Measurements from ENCODE around the gene TRIM31.

TRIM31 gene

GRCh38 chr6:30155520-30156261, 42.8 kb upstream of the TRIM31 start:
- WGBS, 2 experiments: 93 to 100% methylated on average over 2 of the region's 2 CpGs
- H3K4me3 ChIP-seq (ENCODE audit: insufficient read depth, low read depth, low read length): no peak overlapping the region
- no peak overlapping the region for H3K27ac ChIP-seq (ENCODE audit: insufficient read depth, low read depth, low read length, poor library complexity, severe bottlenecking)
- H3K36me3 ChIP-seq (ENCODE audit: control insufficient read depth, insufficient read depth, low read length): no peaks in the 10 kb centered on the region
- no peaks in the 10 kb centered on the region for H3K9me3 ChIP-seq (ENCODE audit: control insufficient read depth, low read length)
- no peaks in the 10 kb centered on the region for H3K27me3 ChIP-seq (ENCODE audit: control insufficient read depth, insufficient read depth, low read length, poor library complexity, severe bottlenecking)
- no peaks in the 10 kb centered on the region for H3K4me1 ChIP-seq (ENCODE audit: control insufficient read depth, insufficient read depth, low read length)

DNA sequence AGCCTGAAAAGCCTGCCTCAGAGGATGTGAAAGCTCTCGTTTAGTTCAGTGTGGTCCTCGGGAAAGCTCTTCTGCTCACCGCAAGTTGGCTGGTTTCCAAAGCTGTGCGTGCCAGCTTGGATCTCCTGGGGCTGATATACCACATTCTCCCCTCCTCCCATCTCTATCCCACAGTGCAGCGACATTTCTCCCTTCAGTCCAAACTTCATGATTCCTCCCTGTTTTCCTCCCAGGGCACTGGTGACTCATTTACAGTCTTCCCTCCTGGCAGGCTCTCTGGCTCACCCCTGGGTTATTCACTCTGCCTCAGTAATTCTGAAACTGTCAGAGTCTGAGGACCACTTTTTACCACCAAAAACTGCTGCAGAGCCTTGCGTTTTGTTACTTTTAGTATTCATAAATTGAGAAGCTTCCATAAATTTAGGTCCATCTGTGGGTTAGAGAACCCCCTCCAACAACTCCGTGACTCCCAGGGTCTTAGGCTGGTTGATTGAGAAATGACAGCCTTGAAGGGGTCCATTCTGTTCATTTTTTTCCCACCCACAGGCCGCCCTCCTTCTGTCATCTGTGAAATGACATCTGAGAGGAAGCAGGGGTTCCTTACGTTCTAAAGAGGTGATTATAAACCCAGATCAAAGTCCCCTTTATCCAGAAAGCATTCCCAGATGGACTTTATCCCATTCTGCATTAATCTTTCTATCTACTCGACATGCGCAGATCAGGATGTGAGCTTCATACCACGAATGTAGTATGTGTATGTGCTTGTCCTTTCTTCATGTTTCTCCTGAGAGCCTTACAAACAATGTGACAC, 42.0 kb upstream of the TRIM31 start:
- no peak overlapping the region for H3K27ac ChIP-seq (ENCODE audit: insufficient read depth, low read depth, low read length, poor library complexity, severe bottlenecking)
- H3K9me3 ChIP-seq (ENCODE audit: control insufficient read depth, low read length): no peaks in the 10 kb centered on the region
- H3K27me3 ChIP-seq (ENCODE audit: control insufficient read depth, insufficient read depth, low read length, poor library complexity, severe bottlenecking): no peaks in the 10 kb centered on the region
- 84 to 87% methylated on average over 10 to 12 of the region's 12 CpGs for WGBS, 2 experiments
- H3K4me1 ChIP-seq (ENCODE audit: control insufficient read depth, insufficient read depth, low read length): no peaks in the 10 kb centered on the region
- no peak overlapping the region for H3K4me3 ChIP-seq (ENCODE audit: insufficient read depth, low read depth, low read length)
- H3K36me3 ChIP-seq (ENCODE audit: control insufficient read depth, insufficient read depth, low read length): no peaks in the 10 kb centered on the region

DNA sequence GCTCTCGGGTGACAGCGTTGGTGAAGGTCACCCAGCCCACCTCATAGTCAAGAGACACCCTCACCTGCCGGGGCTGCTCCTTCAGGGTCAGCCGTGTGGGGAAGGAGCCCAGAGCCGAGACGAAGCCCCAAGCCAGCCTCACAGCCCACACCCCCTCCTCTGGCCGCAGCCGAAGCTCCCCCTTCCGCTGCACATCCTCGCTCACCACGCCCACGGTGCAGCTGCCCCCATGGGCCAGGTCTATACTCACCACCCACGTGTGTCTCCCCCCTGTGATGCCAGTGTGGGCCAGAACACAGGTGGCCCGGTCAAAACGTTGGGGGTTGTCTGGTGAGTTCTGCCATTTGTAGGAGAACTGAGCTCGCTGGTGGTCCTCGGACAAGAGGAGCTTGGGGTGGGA, 41.2 kb upstream of the TRIM31 start:
- Histone ChIP-seq H3K27me3 (ENCODE audit: control insufficient read depth, insufficient read depth, low read length, poor library complexity, severe bottlenecking) (no peaks in the 10 kb centered on the region), H3K36me3 (ENCODE audit: control insufficient read depth, insufficient read depth, low read length) (no peaks in the 10 kb centered on the region), H3K4me3 (ENCODE audit: insufficient read depth, low read depth, low read length) (no peak overlapping the region), H3K4me1 (ENCODE audit: control insufficient read depth, insufficient read depth, low read length) (no peaks in the 10 kb centered on the region), H3K9me3 (ENCODE audit: control insufficient read depth, low read length) (no peaks in the 10 kb centered on the region), H3K27ac (ENCODE audit: insufficient read depth, low read depth, low read length, poor library complexity, severe bottlenecking) (no peak overlapping the region)
- 90 to 91% methylated on average over 17 of the region's 17 CpGs for WGBS, 2 experiments

DNA sequence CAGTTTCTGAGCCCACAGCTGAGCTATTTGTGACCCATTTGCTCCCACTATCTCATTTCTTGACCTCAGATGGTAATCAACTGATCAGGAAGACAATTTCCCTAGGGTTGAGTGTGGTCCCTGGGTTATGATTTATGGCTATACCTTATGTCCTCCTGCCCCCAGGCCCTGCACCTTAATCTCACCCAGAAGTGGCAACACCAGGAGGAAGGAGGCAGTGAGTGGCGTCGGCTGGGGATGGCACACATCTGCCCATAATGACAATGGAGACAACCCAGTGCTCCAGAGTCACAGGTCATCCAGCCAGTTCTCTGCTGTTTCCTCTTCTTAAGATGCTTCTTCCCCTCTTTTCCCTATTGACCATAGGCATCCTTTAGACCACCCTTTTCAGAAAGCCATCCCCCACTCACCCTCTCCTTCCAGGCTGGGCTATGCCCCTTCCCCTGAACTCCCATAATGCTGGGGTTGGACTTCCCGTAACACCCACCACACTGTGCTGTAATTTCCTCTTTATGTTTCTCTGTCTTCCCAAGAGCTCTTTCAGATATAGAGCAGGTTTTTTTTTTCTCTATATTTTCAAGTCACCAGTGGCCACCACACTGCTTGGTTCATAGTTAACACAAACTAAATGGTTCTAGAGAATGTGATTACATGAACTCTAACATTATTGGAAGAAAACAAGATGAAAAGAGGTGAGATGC, 40.2 kb upstream of the TRIM31 start:
- Histone ChIP-seq H3K27me3 (ENCODE audit: control insufficient read depth, insufficient read depth, low read length, poor library complexity, severe bottlenecking) (no peaks in the 10 kb centered on the region), H3K36me3 (ENCODE audit: control insufficient read depth, insufficient read depth, low read length) (no peaks in the 10 kb centered on the region), H3K4me1 (ENCODE audit: control insufficient read depth, insufficient read depth, low read length) (no peaks in the 10 kb centered on the region), H3K4me3 (ENCODE audit: insufficient read depth, low read depth, low read length) (no peak overlapping the region), H3K27ac (ENCODE audit: insufficient read depth, low read depth, low read length, poor library complexity, severe bottlenecking) (no peak overlapping the region), H3K9me3 (ENCODE audit: control insufficient read depth, low read length) (no peaks in the 10 kb centered on the region)
- 94 to 97% methylated on average over 3 of the region's 3 CpGs for WGBS, 2 experiments

GRCh38 chr6:30152016-30152673, 39.3 kb upstream of the TRIM31 start:
- Histone ChIP-seq H3K9me3 (ENCODE audit: control insufficient read depth, low read length) (no peaks in the 10 kb centered on the region), H3K4me3 (ENCODE audit: insufficient read depth, low read depth, low read length) (no peak overlapping the region), H3K27me3 (ENCODE audit: control insufficient read depth, insufficient read depth, low read length, poor library complexity, severe bottlenecking) (no peaks in the 10 kb centered on the region), H3K36me3 (ENCODE audit: control insufficient read depth, insufficient read depth, low read length) (no peaks in the 10 kb centered on the region), H3K4me1 (ENCODE audit: control insufficient read depth, insufficient read depth, low read length) (no peaks in the 10 kb centered on the region), H3K27ac (ENCODE audit: insufficient read depth, low read depth, low read length, poor library complexity, severe bottlenecking) (no peak overlapping the region)
- 84 to 90% methylated on average over 4 of the region's 4 CpGs for WGBS, 2 experiments

DNA sequence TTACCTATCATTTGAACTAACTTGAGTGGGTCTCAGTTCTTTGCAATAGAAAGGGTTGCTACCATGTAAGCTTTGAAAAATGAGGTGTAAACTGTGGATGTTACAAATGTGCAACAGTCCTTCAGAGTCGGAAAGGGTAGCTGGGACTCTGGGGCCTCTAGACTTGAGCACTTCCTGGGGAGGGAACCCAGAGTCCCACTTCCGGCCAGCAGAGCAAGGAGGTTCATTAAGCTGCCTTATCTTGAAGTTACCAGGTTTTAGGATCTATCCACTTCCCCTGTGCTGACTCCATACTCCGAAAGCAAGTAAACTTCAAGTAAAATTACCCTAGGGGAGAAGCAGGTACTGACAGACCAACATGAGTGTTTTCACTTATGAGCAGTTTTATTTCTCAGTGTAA, 38.7 kb upstream of the TRIM31 start:
- Histone ChIP-seq H3K27ac (ENCODE audit: insufficient read depth, low read depth, low read length, poor library complexity, severe bottlenecking) (no peak overlapping the region), H3K4me3 (ENCODE audit: insufficient read depth, low read depth, low read length) (no peak overlapping the region), H3K36me3 (ENCODE audit: control insufficient read depth, insufficient read depth, low read length) (no peaks in the 10 kb centered on the region), H3K4me1 (ENCODE audit: control insufficient read depth, insufficient read depth, low read length) (no peaks in the 10 kb centered on the region), H3K9me3 (ENCODE audit: control insufficient read depth, low read length) (no peaks in the 10 kb centered on the region), H3K27me3 (ENCODE audit: control insufficient read depth, insufficient read depth, low read length, poor library complexity, severe bottlenecking) (no peaks in the 10 kb centered on the region)
- WGBS, 2 experiments: 90 to 96% methylated on average over 3 of the region's 3 CpGs

GRCh38 chr6:30150671-30151395, 37.9 kb upstream of the TRIM31 start:
- H3K27ac ChIP-seq (ENCODE audit: insufficient read depth, low read depth, low read length, poor library complexity, severe bottlenecking): no peak overlapping the region
- H3K4me3 ChIP-seq (ENCODE audit: insufficient read depth, low read depth, low read length): no peak overlapping the region
- H3K9me3 ChIP-seq (ENCODE audit: control insufficient read depth, low read length): no peaks in the 10 kb centered on the region
- WGBS, 2 experiments: 81 to 90% methylated on average over 10 of the region's 10 CpGs
- H3K36me3 ChIP-seq (ENCODE audit: control insufficient read depth, insufficient read depth, low read length): no peaks in the 10 kb centered on the region
- no peaks in the 10 kb centered on the region for H3K4me1 ChIP-seq (ENCODE audit: control insufficient read depth, insufficient read depth, low read length)
- H3K27me3 ChIP-seq (ENCODE audit: control insufficient read depth, insufficient read depth, low read length, poor library complexity, severe bottlenecking): no peaks in the 10 kb centered on the region

- Histone ChIP-seq H3K4me1 (ENCODE audit: control insufficient read depth, insufficient read depth, low read length) (no peaks in the 10 kb centered on the region), H3K4me3 (ENCODE audit: insufficient read depth, low read depth, low read length) (no peak overlapping the region), H3K27me3 (ENCODE audit: control insufficient read depth, insufficient read depth, low read length, poor library complexity, severe bottlenecking) (no peaks in the 10 kb centered on the region), H3K36me3 (ENCODE audit: control insufficient read depth, insufficient read depth, low read length) (no peaks in the 10 kb centered on the region), H3K9me3 (ENCODE audit: control insufficient read depth, low read length) (no peaks in the 10 kb centered on the region), H3K27ac (ENCODE audit: insufficient read depth, low read depth, low read length, poor library complexity, severe bottlenecking) (no peak overlapping the region)
- 88 to 90% methylated on average over 7 of the region's 7 CpGs for WGBS, 2 experiments
Measured at GRCh38 chr6:30149858-30150550, 37.1 kb upstream of the TRIM31 start.

DNA sequence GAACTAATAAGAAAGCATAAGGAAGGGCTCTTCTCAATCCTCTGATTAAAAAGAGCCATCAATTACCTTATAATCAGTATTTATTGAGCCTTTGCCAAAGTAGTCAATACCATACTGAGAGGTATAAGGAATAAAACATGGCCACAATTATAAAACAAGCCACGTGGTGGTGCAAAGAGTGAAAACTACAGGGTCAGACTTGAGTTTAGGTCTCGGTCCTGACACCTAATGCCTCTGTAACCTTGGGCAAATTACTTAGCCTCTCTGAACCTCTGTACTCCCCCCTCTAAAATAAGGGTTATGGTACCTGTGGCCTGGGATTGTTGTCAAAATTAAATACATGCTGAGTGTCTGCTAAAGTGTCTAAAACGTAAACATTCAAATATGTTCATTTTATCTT, 36.3 kb upstream of the TRIM31 start:
- Histone ChIP-seq H3K4me1 (ENCODE audit: control insufficient read depth, insufficient read depth, low read length) (no peaks in the 10 kb centered on the region), H3K27me3 (ENCODE audit: control insufficient read depth, insufficient read depth, low read length, poor library complexity, severe bottlenecking) (no peaks in the 10 kb centered on the region)
- WGBS, 2 experiments: 71 to 75% methylated on average over 2 to 3 of the region's 3 CpGs

More for the DNA sequence above, 36.3 kb upstream of the TRIM31 start:
- no peak overlapping the region for H3K4me3 ChIP-seq (ENCODE audit: insufficient read depth, low read depth, low read length)
- no peak overlapping the region for H3K27ac ChIP-seq (ENCODE audit: insufficient read depth, low read depth, low read length, poor library complexity, severe bottlenecking)
- no peaks in the 10 kb centered on the region for H3K9me3 ChIP-seq (ENCODE audit: control insufficient read depth, low read length)
- H3K36me3 ChIP-seq (ENCODE audit: control insufficient read depth, insufficient read depth, low read length): no peaks in the 10 kb centered on the region

Data from ectodermal cell (in vitro differentiated cells).